ENCODE results near the gene UBA6.
A peak's percentile ranks its signal among the peaks of the same experiment; 100 is the strongest.
"Not testable (repeated sequence)": the region's sequence is repeated elsewhere in the genome, so short reads cannot be mapped to it uniquely, and the experiment has no call there.

The UBA6 gene

GRCh38 chr4:67700738-67701516, at the start of gene UBA6:
Gene UBA6, minus strand, starts transcription at chr4:67701155. Its CDS starts 36 bp downstream, at chr4:67701119.
- DNase-seq (ENCODE audit: low read depth in 1 of 2, low spot score in 1 of 2): peak; percentile 89 to 93

DNA sequence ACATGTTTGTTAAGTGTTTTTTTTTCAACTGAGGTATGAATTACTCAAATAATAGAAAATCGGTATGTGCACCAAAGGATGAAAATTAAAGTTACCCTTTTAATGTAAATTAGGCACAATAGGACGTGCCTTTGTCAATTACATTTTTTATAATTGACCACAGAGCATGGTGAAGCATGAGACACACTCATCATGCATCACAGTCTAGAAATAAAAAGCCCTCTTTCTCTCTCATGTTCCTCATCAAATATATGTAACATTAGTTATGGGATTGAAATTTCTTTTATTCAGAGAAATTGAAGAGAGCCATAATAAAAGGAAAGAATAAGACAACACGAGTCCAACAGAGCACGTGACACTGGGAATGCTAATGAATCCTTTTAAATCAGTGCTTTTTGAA, 49.7 kb upstream of the UBA6 start:
- DNase-seq (ENCODE audit: low read depth in 1 of 2, low spot score in 1 of 2): no peak

- DNase-seq (ENCODE audit: low read depth in 1 of 2, low spot score in 1 of 2): no peak
Observed at GRCh38 chr4:67749286-67749685, 48.3 kb upstream of the UBA6 start.

DNA sequence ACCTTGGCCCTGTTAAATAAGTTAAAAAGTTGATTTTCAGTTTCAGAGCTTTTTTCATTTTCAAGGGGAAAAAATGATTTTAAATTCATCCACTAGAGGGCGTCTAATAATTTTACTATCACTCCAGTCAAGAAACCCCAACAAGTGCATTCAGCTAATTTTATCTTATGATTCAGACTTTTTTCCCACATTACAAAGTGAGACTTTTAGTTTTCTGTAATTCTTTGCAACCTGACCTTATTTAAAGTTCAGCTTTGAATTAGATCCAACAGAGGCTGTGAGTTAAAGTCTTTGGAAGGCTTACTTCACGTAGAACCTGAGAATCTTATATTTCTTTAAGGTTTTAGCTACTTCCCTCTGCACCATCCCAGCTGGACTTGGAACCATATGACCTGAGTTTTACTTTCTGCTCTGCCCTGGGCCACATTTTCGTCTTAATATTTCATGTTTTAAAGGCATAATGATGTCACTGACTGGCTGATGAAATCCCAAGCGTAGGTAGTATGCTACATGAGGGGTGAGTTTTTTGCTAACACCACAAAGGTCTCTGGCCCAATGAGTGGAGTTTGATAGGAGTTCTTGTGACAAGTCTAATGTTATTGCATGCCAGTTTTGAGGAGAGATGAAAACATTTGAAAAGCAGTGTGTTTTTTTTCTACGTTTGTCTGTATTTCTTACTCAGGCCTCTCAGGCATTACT, 46.0 kb upstream of the UBA6 start:
- DNase-seq (ENCODE audit: low read depth in 1 of 2, low spot score in 1 of 2): no peak

DNA sequence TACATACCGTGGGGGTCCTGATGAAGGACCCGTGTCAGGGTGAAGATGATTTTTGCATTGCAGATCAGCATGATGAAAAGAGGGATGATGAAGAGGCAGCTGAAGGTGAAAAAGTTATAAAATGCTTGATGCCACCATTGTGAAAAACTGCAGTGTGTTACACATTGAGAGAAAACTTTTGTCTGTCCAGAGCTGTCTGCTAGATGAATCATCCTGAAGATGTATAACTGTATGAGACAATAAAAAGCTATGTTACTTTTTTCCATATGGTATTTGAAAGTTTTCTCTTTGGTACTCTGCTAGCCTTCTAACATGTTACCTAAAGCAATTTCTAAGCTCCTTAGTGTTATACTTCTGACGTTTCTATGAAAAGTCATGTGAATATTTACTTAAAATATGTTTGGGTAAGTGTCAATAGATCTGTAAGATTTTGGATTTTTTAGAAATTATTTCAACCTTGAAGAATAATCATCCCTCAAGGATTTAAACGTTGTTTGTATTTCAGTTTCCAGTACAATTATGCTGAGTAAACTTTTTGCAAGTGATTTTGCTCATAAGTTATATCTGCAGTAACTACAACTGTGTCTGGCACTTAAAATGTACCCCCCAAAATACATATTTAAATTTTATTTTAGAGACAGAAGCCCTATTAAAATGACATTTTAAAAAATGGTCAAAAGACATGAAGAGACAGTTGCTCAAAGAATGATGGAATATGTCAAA, 43.8 kb upstream of the UBA6 start:
- no peak for DNase-seq (ENCODE audit: low read depth in 1 of 2, low spot score in 1 of 2)

- DNase-seq (ENCODE audit: low read depth in 1 of 2, low spot score in 1 of 2): no peak
Observed at GRCh38 chr4:67743194-67743593, 42.2 kb upstream of the UBA6 start.

- DNase-seq (ENCODE audit: low read depth in 1 of 2, low spot score in 1 of 2): no peak
Observed at GRCh38 chr4:67736262-67736661, 35.3 kb upstream of the UBA6 start.

DNA sequence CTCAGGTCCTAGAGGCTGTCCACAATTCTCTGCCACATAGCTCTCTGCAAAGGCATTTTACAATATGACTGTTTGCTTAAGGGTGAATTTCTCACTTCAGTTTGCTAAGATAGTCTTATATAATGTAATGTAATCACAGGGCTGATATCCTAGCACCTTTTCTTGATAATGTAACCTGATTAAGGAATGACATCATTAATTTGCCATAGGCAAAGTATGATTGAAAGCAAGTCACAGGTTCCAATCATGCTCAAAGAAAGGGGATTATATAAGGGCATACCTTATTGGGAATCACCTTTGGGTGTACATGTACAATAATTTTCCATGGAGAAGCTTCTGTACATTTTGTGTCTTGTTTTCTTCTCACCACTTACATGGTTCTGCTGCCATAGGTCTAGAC, 34.4 kb upstream of the UBA6 start:
- DNase-seq (ENCODE audit: low read depth in 1 of 2, low spot score in 1 of 2): no peak

- not testable (repeated sequence) for DNase-seq (ENCODE audit: low read depth in 1 of 2, low spot score in 1 of 2)
Observed at GRCh38 chr4:67730511-67730910, 29.6 kb upstream of the UBA6 start.

- no peak for DNase-seq (ENCODE audit: low read depth in 1 of 2, low spot score in 1 of 2)
Observed at GRCh38 chr4:67727124-67727850, 26.3 kb upstream of the UBA6 start.

DNA sequence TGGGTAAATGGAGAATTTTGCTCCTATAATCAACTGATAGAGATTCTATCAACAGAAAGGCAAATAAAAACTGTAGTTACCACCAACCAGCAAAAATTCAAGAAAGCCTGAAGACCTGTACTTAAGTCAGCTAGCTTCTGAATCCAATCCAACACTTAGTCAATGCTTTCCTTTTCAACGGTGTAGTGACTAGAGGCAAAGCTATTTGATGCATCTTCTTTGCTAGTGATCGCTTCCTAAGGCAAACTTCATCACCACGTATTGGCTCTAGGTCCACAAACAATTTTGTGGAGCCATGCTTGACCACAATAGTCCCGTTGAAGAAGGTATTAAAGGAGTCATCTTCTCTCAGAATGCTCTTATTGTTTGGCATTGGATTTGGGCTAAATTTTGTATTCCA, 25.0 kb upstream of the UBA6 start:
- no peak for DNase-seq (ENCODE audit: low read depth in 1 of 2, low spot score in 1 of 2)

GRCh38 chr4:67725132-67725531, 24.2 kb upstream of the UBA6 start:
- DNase-seq (ENCODE audit: low read depth in 1 of 2, low spot score in 1 of 2): no peak

DNA sequence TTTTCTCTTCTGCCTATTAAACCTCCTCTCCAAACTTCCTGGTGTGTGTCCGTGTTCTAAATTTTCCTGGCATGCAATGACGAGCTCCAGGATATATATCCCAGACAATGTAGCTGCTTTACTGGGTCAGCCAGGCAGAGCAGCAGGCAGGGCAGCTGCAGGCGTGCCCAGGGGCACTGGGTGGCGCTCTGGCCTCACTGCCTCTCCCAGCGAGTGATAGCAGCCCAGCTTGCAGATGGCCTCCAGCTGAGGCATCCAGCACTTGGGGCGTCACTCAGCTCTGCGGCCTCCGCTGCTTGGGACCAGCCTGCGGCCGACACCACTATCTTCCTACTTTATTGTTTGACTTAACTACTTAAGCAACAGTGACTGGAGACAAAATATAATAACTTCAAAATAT, 23.0 kb upstream of the UBA6 start:
- DNase-seq (ENCODE audit: low read depth in 1 of 2, low spot score in 1 of 2): no peak

- DNase-seq (ENCODE audit: low read depth in 1 of 2, low spot score in 1 of 2): no peak
Observed at GRCh38 chr4:67723341-67723740, 22.4 kb upstream of the UBA6 start.

- no peak for DNase-seq (ENCODE audit: low read depth in 1 of 2, low spot score in 1 of 2)
Observed at GRCh38 chr4:67721770-67722597, 21.0 kb upstream of the UBA6 start.

DNA sequence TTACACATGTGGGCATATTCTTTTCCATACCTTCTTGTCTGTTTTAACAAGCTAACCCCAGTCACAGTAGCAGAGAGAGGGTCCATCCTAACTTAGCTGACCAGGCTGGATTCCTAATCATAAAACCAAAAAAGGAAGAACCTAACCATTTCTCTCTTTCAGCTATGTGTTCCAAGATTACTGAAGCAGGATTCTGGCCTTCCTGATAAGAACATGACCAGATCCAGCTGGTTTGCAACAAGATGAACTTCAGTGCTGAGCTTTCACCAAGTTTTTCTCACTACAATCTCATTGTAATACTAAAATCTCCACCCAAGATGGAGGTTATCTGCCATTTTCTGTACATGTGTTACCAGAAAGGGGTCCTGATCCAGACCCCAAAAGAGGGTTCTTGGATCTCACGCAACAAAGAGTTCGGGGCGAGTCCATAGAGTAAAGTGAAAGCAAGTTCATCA, 20.4 kb upstream of the UBA6 start:
- no peak for DNase-seq (ENCODE audit: low read depth in 1 of 2, low spot score in 1 of 2)

DNA sequence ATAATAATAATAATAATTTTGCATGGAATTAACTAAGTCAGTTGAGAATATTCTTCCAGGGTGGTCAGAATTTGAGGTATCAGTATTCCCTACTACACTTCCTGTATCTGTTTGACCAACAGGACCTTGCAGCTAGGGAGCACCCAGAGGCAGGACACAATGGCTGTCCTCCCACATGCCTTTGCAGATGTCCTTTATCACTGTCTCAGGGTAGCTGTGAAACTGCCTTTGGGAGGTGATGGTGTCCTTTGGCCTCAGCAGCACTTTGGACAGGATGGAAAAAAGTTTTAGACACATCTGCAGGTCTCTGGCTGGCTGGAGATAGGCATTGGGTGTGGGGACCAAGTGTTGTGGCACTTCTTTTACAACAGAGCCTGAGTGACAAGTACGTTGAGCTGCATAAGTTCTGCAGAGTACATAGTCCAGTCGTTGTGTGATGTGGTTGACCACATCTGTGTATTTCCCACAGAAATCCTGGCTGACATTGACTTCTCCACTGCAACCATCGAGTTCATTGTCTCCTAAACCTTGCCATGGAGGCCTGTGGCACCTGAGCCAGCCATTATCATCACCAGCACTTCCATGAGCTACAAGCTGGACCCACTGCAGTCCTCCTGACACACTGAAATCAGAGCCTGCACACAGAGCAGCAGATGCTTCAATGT, 19.1 kb upstream of the UBA6 start:
- DNase-seq (ENCODE audit: low read depth in 1 of 2, low spot score in 1 of 2): no peak

DNA sequence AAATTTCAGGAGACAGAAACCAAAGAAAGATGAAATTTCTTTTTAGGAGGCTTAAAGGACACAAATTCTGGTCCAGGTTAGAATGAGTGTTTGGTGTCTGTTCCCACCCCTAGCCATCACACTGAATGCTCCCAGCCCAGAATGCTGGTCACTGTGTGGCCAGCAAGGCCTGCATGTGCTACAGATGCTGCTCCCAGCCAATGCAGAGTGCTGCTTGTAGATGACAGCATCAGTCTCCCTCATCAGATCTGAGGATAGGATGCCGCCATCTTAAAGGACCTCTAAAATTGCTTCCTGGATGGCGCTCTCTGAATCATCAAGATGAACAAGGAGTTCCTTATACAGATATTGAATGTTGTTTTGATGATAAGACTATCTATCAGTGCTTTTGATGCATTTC, 17.9 kb upstream of the UBA6 start:
- DNase-seq (ENCODE audit: low read depth in 1 of 2, low spot score in 1 of 2): no peak

DNA sequence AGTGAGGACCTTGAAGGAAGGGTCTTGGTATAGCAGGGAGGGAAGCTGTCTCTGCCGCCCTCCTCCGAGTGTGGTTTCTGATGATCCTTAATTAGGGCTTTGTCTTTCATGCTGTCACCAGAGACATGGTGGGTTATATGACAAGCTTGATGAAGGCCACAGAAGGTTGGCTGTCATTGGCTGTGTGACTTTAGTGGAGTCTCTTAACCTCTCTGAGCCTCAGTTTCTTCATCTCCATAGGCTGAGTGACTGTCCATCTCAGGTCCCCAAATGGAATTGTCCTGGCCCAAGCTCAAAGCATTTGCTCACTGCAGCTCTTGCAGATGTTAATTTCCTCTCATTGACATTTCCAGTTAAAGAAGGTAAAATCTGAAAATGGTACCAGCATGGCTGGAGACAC, 16.6 kb upstream of the UBA6 start:
- DNase-seq (ENCODE audit: low read depth in 1 of 2, low spot score in 1 of 2): no peak

DNA sequence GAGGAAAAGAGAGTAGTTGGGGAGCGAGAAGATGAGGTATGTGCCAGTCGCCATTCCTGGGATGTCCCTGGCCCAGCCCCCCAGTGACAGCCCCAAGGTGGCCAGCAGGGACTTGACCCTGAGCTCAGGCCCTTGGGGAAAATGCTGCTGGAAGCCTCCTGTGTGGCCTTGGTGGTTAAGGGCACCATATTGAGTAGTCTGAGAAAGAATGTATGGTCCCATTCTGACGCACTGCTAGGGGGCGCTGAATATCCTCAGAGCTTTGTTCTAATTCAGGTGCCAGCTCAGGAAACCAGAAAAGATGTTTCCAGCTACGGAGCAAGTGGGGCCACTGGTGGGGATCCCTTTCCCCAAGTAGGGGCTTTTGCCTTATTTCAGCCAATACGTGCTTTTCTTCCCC, 14.0 kb upstream of the UBA6 start:
- DNase-seq (ENCODE audit: low read depth in 1 of 2, low spot score in 1 of 2): no peak

Measured in activated CD4-positive, alpha-beta T cell treated with anti-CD3 and anti-CD28 coated beads, Interleukin-2, amount 50 U/mL, for 24 hours (primary cell).